Tongue (tissue), 2 donors: ENCODE measurements around the gene C1orf226. TPM values are rescaled to one million over a fixed set of nuclear protein-coding genes. Genes with fewer than 3 reads are reported as not detected.
"Not testable (repeated sequence)": the region's sequence is repeated elsewhere in the genome, so short reads cannot be mapped to it uniquely, and the experiment has no call there.

Experiments
- DNase-seq: peaks from one replicate; pipeline ENCODE4 v3.0.0-alpha.2; 2015
- total RNA-seq: library from RNA; depleted of rRNA; stranded (reverse); fragments of >200 nt; gene quantifications from one replicate; pipeline ENCODE4 v1.2.3, GENCODE V29; 2014

Gene C1orf226
- 2.3 TPM for total RNA-seq

GRCh38 chr1:162381383-162381782, at the start of gene C1orf226:
TSS of gene C1orf226 (plus strand) at chr1:162381728. CDS start at chr1:162381902, 174 bp downstream.
- DNase-seq: no peak

GRCh38 chr1:162333991-162334390, 47.5 kb upstream of the C1orf226 start:
- no peak for DNase-seq

DNA sequence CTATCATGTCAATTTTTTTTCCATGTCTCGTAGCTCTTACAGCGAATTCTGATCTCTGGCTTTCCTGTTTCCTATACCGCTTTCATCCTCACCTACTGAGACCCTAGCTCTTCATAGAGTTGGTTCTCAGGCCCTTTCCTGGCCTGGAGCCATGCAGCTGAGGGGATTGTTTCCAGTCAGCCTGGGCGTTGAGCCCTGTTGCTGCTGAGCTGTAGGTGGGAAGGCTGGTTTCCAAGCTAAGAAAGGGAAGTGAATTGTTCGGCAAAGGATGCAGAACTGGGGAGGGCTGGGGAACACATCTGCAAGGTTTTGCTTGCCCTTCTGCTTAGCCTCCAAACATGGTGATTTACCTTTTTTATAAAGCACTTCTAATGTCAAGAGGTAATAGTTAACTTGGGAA, 46.4 kb upstream of the C1orf226 start:
- DNase-seq: peak; percentile 67

- no peak for DNase-seq
These were observed 44.8 kb upstream of the C1orf226 start for GRCh38 chr1:162336621-162337285.

DNA sequence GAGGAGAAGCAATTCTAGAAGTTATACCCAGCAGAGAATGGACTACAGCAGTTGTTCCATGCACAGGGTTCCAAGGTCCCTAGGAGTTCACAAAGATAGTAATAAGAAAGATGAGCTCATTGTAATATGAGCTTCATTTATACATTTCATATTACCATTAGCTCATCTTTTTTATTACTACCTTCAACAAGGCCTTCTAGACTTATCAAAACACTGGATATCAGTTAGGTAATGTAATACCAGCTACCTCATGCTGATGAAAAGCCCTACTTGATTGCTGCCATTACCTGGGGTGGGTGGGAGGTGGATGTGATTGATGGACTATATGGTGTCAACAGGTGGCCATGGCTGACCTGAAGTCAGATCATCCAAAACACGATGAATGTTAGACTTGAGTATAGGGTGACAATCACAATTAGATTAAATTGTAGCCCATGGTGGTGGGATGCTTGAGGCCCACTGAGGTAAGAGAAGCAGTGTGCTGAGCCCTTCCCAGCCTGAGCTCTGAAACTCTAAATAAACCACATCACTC, 39.0 kb upstream of the C1orf226 start:
- DNase-seq: no peak

- no peak for DNase-seq
These were observed 38.1 kb upstream of the C1orf226 start for GRCh38 chr1:162343470-162343869.

DNA sequence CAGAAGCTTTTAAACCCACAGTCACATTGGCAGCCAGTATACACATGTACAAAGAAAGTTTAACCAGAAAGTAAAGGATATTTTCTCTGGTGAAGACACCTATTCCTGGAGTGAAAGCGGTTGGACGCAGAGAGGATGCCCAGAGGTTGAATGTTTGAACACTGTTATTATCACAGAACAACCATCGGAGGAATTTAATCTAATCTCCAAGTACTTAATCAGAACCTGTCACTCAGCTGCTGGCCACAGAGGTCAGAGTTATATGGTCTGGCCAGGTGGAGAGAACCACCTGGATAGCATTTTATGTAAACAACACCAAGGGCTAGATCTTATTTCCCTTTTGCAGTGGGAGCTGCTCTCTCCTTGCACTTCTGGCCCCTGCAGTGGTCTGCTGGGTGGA, 34.2 kb upstream of the C1orf226 start:
- DNase-seq: no peak

- DNase-seq: no peak
These were observed 31.7 kb upstream of the C1orf226 start for GRCh38 chr1:162349635-162350330.

GRCh38 chr1:162351246-162351842, 30.2 kb upstream of the C1orf226 start:
- no peak for DNase-seq

- not testable (repeated sequence) for DNase-seq
These were observed 29.7 kb upstream of the C1orf226 start for GRCh38 chr1:162351874-162352273.

GRCh38 chr1:162353078-162353477, 28.4 kb upstream of the C1orf226 start:
- no peak for DNase-seq

DNA sequence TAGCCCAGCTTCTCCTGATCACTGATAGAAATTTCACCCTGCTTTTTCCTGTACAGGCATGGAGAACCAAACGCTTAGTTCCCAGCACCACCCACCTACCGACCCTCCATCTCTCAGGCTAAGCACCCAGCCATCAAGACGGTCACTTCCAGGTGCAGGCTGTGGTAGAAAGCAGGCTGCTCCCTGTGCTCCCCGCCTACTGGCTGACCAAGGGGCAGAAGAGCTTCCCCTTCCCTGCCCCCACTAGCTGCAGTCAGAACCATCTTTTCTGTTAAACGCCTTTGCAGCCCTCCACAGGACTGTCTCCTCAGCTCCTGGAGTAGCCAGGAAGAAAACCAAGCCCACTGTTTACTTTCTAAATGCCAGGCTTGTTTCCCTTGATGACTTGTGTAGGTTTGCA, 27.8 kb upstream of the C1orf226 start:
- no peak for DNase-seq

GRCh38 chr1:162357681-162358266, 23.8 kb upstream of the C1orf226 start:
- no peak for DNase-seq

GRCh38 chr1:162358928-162359327, 22.6 kb upstream of the C1orf226 start:
- DNase-seq: no peak

- no peak for DNase-seq
These were observed 21.8 kb upstream of the C1orf226 start for GRCh38 chr1:162359523-162360236.

- no peak for DNase-seq
These were observed 21.2 kb upstream of the C1orf226 start for GRCh38 chr1:162360237-162360873.

- DNase-seq: no peak
These were observed 20.7 kb upstream of the C1orf226 start for GRCh38 chr1:162360874-162361260.

DNA sequence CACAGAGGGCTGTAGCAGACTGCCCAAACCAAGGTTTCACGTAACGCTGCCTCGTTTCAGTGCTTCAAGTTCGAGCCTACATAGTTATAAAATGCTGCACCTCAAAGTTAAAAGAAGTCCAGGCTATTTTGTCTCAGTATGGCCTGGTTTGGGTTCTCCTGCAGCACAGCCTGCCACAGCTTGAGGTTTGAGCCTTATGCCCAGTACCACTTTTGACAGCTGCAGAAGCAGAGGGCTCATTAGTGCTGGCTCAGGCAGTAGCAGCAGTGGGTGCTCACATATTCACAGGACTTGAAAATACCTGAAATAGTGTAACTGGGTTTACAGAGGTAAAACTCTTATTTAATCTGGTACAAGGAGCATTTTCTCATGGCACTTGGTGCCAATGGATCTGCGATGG, 20.2 kb upstream of the C1orf226 start:
- no peak for DNase-seq

DNA sequence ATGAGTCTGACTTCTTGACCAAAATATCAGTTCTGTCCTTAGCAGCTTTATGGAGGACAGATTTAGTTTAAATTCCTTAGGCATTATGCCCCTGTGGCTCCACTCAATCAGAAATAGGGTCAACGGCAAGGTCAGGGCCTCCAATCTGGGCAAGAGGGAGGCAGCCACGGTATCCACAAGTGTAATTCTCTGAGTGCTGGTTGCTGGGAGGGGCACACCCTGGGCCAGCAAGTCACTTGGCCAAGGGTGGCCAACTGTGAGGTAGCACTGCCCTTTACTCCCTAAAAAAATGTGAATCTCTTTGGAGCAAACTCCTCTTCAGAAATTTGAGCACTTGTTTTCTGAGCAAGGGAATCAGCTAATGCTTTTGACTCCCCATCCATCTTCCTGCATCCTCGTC, 17.7 kb upstream of the C1orf226 start:
- DNase-seq: no peak

- no peak for DNase-seq
These were observed 17.0 kb upstream of the C1orf226 start for GRCh38 chr1:162364498-162364897.

DNA sequence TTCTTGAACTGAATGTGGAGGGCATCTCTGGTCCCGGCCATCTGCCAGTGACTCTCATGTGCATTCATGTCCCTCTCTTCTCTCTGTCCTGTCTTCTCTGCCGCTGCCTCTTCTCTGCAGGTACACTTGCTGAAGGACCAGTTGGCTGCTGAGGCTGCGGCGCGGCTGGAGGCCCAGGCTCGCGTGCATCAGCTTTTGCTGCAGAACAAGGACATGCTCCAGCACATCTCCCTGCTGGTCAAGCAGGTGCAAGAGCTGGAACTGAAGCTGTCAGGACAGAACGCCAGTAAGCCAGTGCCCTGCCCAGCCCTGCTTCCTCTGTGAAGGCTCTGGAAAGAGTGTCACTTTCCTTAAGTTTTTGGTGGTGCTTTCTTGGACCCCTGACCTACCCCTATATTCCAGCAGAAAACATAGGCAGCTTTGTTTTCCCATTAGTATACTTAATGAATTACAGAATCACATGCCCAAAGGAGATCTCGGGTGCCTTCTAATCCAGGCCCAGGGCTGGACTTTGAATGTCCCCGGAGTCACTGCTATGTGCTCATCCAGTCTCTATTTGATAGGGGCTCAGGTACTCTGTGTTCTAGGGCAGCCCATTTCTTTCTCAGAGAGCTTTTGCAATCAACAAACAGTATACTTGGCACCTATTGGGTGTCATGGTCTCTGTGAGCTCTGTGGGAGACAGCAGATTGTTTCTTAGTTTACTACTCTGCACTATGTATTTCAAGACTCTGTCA, 16.1 kb upstream of the C1orf226 start:
- DNase-seq: no peak
